ENCODE measurements around the gene ADAMTS10. TPM values are rescaled to one million over a fixed set of nuclear protein-coding genes. Genes with fewer than 3 reads are reported as not detected.

ADAMTS10 gene
- total RNA-seq, 2 donors from 2014 or later = 27.2 to 43.3 TPM

DNA sequence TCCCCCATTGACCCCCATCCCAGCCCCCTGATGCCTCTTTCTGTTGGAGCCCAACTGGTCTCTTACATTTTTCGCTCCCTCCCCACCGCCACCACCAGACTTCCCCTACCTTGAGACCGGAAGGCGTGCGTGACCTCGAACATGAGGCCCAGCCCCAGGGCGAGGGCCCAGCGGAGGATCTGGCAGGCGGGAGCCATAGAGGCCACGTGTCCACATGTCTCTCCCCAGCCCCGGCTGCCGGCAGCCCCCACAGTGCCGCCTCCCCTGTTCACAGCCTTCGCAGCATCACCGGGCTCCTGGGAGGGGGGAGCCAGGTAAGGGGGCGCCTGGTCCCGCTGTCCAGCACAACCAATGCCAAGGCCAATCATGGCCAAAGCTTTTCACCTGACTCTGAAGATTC, 5.0 kb downstream of the ADAMTS10 start:
- intact Hi-C loops (cut with DNase I) = no loop called here

DNA sequence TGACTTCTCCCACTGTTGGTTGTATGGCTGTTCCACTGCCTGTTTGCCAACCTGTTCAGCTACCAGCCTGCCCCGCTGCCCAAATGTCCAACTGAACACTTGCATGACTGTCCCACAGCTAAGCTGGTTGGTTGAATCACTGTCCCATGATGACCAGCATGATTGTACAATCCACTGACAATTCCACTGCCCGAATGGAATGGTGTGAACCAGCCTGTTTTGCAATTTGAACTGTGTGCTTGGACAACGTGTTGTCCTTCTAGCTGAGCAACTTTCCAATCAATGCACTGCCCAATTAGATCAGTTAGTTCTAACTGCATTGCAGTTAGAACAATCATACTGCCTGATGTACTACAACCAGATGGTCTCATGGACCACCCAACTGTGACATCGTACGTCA, 8.7 kb downstream of the ADAMTS10 start:
- intact Hi-C loops (cut with DNase I) = no loop called here
- DNase-seq (ENCODE audit: low spot score) = no peak

More for the DNA sequence above, 5.0 kb downstream of the ADAMTS10 start:
- DNase-seq (ENCODE audit: low spot score) = no peak

DNA sequence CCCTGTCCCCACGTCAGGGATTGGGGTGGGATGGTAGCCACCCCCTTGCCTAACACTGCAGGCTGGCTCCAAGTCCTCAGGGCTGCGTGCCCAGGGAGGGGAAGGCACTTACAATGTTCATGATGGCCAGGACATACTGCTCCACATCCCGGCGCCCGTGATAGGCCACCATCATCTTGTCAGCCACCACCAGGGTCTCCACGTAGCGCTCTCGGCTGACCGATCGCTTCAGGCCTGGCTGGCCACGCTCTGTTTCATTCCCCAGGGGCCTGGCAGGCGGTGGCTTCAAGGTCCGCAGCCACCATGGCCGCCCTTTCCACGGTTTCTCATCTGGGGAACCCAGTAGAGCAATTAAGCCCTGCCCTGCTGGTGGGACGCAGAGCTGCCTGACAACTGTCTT, 9.7 kb downstream of the ADAMTS10 start:
- intact Hi-C loops (cut with DNase I) = no loop called here
- no peak for DNase-seq (ENCODE audit: low spot score)

DNA sequence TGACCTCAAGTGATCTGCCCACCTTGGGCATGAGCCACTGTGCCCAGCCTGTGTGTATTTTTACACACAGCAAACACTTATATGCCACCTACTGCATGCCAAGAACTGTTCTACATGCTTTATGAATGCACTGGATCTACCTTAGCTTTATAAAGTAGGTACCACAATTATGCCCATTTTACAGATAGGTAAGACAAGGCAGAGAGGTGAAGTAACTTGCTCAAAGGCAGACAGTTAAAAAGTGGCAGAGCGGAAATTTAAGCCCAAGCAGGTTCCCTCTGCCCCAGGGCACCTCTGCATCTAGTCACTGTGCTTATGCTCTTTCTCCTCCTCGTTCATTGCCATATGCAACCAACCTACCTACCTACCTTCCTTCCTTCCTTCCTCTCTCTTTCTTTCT, 10.5 kb downstream of the ADAMTS10 start:
- intact Hi-C loops (cut with DNase I) = no loop called here

DNA sequence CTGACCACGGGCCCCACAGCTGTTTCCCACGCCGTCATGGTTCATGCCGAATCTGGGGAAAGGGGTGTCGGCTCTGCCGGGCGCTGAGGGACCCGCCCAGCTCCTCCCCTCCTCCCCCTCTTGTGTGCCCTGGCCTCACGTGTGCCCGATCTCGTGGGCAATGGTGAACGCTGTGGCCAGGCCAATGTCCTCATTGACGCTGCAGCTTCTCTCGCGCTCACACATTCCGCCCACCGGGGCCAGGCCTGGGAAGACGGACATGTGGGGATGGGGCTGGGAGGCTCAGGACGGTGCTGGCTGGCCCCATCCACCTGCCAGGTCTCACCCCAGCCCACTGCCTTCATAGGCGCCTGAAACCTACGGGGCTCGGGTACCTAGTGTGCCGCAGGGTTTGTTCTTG, 14.3 kb downstream of the ADAMTS10 start:
- no peak for DNase-seq (ENCODE audit: low spot score)
- intact Hi-C loops (cut with DNase I) = no loop called here

More for the DNA sequence above, 10.5 kb downstream of the ADAMTS10 start:
- no peak for DNase-seq (ENCODE audit: low spot score)

DNA sequence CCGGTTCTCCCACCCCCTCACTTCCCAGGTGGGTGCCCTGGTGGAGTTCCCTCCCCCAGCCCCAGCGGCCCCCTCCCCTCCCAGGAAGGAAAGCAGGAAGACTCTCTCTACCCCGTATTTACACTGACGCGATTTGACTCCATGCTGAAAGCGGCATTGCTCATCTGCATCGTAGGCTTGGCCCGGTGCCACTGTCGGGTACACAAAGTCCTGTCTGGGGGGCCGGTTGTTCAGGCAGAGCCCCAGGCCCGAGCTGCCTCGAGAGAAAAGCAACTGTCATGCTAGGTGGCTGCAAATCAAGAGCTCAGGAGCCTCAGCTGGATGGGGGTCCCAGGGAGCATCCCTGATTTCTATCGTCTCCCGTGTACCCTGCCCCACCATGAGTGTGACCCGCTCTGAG, 14.9 kb downstream of the ADAMTS10 start:
- intact Hi-C loops (cut with DNase I) = no loop called here
- no peak for DNase-seq (ENCODE audit: low spot score)

DNA sequence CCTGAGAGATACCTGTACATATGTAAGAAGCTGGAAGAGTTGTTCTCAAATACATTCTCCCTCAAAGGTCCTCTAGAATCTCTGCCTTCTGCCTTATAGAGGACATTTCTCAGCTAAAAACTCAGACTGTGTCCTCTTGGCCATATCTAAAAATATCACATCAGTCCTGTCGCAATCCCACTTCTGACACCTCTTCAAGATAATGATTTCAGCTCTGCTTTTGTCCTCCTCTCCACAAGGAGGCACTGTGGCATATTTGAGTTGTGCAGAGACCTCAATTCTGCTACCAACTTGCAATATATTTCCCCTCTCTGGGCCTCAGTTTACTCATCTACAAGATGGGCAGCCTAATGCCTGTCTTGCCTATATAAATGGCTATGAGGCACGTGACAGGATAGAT, 16.6 kb downstream of the ADAMTS10 start:
- intact Hi-C loops (cut with DNase I) = no loop called here
- DNase-seq (ENCODE audit: low spot score) = no peak

DNA sequence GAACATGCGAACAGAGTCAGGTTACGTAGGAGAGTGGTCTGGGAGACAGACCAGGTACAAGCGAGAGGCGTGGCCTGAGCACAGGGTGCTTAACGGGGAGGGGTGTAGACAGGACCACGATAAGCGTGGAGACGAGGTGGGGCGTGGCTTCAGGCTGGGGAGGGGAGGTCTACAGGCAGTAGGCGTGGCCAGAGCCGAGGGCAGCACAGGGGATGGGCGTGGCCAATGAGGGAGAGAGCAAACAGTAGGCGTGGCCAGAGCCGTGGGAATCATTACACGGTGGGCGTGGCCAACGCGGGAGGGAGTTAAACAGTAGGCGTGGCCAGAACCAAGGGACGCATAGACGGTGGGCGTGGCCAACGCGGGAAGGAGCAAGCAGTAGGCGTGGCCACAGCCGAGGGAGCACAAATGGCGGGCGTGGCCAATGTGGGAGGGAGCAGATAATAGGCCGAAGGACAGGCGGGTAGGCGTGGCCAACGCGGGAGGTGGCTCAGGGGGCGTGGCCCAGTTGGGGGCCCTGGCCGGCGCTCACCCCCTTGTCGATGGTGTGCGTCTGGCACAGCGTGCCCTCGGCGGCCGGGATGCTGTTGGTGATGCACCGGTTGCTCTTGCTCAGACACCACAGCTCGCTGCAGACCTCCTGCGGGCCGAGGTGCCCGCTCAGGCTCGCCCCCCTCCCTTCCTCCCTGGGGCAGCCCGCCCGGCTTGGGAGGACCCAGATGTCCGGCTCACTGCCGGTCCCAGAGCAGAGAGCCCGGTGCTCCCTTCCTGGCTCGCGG, 18.1 kb downstream of the ADAMTS10 start:
- intact Hi-C loops (cut with DNase I) = no loop called here
- peak; percentile 99 for DNase-seq (ENCODE audit: low spot score)

DNA sequence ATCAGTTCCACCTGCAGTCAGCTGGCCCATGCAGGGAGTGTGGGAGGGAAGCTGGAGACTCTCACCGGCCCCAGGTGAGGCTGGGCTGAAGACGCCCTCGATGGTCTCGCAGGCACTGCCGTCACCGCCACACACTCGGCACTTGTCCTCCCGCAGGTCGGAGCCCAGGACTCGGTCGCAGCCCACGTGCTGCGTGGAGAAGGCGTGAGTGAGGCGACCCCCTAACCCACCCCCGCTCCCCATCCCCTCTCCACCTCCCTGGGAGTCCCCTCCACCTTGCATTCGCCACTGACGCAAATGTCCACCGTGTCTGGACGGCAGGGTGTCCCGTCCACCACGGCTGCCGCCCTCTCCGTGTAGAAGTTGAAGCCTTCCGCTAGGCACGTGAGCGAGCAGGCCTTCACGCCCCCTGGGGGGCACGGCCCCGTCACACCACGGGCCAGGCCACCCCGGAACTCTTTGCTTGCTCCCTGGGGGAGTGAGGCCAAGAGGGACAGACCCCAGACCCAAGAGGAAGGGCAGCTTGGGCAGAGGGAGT, 21.3 kb downstream of the ADAMTS10 start:
- intact Hi-C loops (cut with DNase I) = no loop called here
- no peak for DNase-seq (ENCODE audit: low spot score)

DNA sequence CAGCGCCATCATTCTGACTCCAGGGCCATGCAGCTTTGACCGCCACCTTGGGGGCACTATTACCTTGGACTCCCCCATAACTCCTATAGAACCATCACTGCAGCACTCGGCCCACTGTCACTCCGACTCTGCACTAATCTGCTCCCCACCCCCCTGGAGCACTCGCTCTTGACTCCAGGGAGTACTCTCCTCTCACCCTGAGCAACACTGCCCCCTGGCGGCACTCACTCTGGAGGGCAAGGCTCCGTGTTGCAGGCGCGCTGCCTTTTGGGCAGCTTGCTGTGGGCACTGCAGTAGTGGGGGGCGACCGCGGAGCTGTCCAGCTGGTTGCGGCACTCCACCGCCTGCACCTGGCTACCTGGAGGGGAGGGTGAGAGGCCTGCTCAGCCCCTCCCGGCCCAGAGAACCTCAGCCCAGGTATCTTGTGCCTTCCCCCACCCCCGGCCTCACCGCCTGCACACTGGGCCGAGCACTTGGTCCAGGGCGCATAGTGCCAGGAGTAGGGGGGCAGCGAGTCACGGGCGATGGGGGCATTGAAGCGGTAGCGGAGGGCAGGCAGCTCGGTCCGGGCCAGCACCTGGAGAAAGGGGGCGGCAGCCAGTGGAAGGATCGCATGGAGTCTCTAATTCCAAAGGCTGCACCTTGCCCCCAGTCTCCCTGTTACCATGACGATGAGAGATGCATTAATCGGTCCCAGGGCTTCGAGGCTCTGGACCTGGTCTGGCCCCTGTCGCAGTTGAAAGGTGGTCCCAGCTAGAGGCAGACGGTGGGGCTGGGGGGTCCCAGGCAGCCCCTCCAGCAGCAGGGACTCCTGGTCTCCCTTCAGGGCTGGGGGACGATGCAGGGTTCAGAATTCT, 24.4 kb downstream of the ADAMTS10 start:
- intact Hi-C loops (cut with DNase I) = no loop called here

DNA sequence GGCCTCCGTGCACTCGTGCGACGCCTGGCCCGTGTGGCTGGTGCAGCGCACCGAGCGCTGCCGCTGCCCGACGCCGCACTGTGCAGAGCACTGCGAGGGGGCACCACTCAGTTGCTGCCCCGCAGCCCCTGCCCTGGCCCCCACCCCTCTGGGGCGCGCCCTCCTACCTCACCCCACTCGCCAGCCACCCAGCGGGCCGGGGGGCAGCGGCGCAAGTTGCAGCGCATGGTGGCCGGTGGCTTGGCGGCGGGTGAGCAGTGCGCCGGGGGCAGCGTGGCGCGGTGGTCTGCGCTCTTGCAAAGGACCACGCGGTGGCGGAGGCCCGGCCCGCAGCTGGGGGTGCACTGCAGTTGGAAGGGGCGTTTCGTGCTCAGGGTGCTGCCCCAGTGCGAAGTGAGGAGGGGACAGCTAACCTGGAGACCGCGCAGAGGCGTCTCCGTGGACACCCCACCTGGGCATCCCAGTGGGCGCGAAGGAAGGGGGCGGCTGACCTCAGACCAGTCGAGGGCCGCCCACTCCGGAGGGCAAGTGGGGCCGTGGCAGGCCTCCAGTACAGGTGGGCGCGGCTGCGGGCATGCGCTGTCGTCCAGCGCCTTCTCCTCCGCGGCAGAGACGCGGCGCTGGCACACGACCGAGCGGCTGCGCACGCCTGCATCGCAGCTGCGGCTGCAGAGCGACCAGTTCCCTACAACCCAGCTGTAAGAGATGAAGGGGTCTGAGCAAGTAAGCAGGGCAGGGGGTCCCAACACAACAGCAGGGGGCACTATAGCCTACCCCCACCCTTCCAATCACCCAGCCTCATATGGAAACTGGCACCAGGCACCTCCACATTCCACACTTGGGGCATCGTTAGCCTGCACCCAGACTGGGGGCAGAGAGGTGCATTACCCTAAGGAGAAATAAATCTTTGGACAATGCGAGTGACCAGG, 25.3 kb downstream of the ADAMTS10 start:
- DNase-seq (ENCODE audit: low spot score) = no peak
- intact Hi-C loops (cut with DNase I) = loop anchor here in 1 of 2 donors (5.0 kb wide), 1 partner anchor 57 kb away; no protein-coding TSS in a partner anchor

More for the DNA sequence above, 24.4 kb downstream of the ADAMTS10 start:
- DNase-seq (ENCODE audit: low spot score) = no peak

DNA sequence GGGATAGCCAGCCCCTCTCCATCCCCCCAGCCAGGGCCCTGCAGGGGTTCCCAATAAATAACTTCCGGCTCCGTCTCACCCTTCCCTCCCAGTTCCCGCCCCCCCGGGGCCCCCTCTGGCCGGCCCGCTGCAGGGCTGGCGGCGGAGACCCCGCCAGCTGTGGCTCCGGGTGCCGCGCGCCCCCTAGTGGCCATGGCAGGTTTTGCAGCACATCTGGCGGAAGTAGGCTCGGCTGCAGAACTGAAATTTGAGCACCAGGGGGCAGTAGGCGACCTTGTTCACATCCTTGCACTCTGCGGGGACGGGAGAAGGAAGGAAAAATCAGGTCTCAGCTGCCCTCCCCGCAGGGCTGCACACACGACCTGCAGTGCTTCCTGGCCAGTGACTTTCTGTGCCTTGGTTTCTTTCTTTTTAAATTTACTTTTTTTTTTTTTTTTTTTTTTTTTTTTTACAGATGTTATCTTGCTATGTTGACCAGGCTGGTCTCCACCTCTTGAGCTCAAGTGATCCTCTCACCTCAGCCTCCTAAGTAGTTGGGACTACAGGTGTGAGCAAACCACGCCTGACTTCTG, 29.7 kb downstream of the ADAMTS10 start:
- intact Hi-C loops (cut with DNase I) = loop anchor here in 1 of 2 donors (5.0 kb wide), 1 partner anchor 62 kb away; no protein-coding TSS in a partner anchor
- peak; percentile 94 for DNase-seq (ENCODE audit: low spot score)

DNA sequence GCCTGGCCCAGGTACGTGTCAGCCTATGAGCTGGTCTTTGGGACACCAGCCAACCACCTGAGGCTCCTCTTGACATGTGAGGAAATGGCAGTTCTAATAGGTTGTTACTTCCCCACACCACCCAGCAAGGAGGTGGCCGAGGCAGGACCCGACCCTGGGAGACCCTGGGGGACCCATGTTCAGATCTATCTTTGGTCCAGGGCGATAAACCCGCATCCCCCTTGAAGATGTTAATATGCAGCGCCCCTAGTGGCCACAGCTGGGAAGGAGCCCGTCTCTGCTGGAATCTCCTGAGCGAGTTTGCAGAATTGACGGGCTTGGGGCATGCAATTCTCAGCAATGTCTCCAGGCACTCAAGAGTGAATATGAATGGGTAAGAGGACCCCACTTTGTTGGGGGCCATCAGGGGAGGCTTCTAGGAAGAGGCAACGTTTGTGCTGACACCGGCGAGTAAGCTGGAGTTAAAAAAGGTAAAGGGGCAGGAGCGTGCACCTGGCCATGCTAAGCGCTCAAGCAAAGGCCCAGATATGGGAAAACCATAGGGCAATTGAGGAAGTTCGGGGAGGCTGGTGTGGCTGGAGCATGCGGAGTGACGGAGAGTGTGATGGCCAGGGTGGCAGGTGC, 31.8 kb downstream of the ADAMTS10 start:
- peak; percentile 94 for DNase-seq (ENCODE audit: low spot score)
- intact Hi-C loops (cut with DNase I) = no loop called here

DNA sequence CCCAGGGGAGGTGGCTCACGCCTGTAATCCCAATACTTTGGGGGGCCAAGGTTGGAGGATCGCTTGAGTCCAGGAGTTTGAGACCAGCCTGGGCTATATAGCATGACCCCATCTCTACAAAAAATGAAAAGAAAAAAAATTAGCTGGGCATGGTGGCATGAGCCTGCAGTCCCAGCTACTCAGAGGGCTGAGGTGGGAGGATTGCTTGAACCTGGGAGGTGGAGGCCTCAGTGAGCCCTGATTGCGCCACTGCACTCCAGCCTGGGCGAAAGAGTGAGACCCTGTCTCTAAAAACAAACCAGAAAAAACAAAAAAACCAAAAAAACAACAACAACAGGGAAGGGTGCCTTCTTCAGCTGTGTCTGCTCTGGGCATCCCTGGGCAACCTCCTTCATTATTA, 32.8 kb downstream of the ADAMTS10 start:
- DNase-seq (ENCODE audit: low spot score) = no peak
- intact Hi-C loops (cut with DNase I) = no loop called here

DNA sequence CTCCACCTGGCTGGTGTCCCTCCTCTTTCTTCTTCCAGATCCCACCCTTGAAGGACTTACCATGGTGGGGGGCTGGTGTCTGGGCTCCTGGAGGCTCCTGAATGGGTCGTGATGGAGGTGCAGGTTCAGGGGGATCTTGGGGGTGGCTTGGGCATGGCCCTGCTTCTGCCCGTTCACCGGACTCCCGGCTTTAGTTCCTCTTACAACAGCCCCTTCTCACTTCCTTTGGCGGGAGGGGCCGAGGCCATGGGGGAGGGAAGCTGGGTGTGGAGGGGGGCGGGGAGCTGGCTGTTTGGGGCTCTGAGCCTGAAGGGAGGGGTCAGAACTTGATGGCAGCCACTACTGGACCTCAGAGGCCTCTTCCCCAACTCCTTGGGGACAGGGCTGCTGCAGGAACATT, 33.3 kb downstream of the ADAMTS10 start, which contains the start of gene MYO1F:
MYO1F (minus strand) TSS at position 196 of the 400 bp plus-strand sequence; CDS start at position 63, 133 bp downstream.
- intact Hi-C loops (cut with DNase I) = no loop called here
- peak; percentile 90 for DNase-seq (ENCODE audit: low spot score)

DNA sequence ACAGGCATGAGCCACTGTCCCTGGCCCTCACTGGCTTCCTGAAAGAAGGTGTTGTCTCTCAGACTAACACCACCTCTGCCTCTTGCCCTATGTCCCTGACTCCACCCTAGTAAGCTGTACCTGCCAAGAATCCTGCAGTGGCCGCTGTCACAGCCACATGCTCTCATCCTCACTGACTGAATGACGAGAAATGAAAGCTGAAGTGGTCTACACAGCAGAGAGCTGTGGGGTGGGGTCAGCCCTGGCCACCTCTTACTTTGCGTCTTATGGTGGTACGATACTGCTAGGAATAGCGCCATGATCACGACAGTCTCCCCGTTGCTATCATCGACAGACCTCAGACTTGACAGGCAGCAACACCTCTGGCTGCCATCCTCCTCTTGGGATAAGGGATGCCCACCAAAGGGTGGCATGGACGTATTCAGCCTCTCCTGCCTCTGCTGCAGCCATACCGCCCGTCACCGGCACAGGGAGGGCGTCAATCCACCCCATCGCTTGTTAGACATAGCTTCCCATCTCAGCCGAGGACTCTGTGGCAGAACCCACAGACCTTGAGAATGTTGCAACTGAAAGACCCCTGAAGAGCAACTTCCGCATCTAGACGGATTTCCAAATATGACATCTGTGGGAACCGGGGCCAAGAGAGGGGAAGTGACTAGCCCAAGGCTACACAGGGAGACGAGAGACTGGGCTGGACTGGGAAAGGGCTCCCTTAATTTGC, 34.1 kb downstream of the ADAMTS10 start:
- DNase-seq (ENCODE audit: low spot score) = no peak
- intact Hi-C loops (cut with DNase I) = no loop called here

DNA sequence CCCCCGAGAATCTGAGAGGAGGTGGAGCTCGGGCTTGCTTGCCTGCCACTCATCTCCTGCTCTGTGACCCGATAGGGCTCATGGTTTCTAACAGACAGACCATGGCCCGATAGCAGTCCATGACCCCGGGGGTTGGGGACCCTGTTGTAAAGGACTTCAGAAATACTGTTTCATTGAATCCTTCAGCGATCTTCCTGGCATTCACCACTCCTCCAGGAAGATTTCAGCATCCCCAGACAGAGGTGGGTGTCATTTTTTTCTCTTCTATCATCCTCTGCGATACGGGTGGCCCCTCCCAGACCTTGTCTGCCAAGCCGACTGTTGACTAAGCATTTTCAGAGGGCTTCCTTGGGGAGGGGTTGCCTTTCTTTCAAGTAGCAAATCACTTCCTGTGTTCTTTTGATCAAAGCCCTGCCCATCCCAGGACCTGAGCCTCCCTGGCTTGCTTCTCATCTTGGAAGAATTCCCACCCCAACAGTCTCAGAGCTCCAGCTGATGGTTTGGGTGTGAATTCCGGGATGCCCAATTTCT, 35.0 kb downstream of the ADAMTS10 start:
- intact Hi-C loops (cut with DNase I) = no loop called here
- DNase-seq (ENCODE audit: low spot score) = no peak

Data from posterior vena cava (tissue), 2 donors.